Keratinocyte (primary cell): ENCODE measurements around the gene MED15. TPM values are rescaled to one million over a fixed set of nuclear protein-coding genes. Genes with fewer than 3 reads are reported as not detected.

Source experiments
- DNase-seq: peaks from one replicate; pipeline ENCODE4 v3.0.0-alpha.2; 2011; ENCODE audit warnings: low read depth, missing footprints, low spot score
- FAIRE-seq: peaks from 2 replicates; lab custom pipeline; 2011; peaks lifted over from hg19 to GRCh38; lab: Jason Lieb, UNC
- H2AFZ ChIP-seq: 2 replicates; pipeline ENCODE4 v1.6.0; 2012; ENCODE audit warnings: low read length, control low read depth, inconsistent platforms; ENCODE audit not compliant: control insufficient read depth
- H3K27ac ChIP-seq: 2 replicates; pipeline ENCODE4 v1.5.1; 2011; ENCODE audit warnings: low read length; ENCODE audit not compliant: control insufficient read depth, insufficient read depth
- H3K27me3 ChIP-seq: 3 replicates; pipeline ENCODE4 v1.6.0; 2011; ENCODE audit warnings: low read length; ENCODE audit not compliant: control insufficient read depth, insufficient read depth; ENCODE audit errors: extremely low read depth
- H3K36me3 ChIP-seq, 2 experiments: 2 replicates in 1 of 2; 3 replicates in 1 of 2; pipeline ENCODE4 v1.5.1; 2011; ENCODE audit warnings: low read length in 2 of 2, mild to moderate bottlenecking in 1 of 2; ENCODE audit not compliant: control insufficient read depth in 2 of 2, insufficient read depth in 2 of 2; ENCODE audit errors: extremely low read depth in 1 of 2
- H3K4me1 ChIP-seq: 3 replicates; pipeline ENCODE4 v1.5.1; 2011; ENCODE audit warnings: low read length; ENCODE audit not compliant: control insufficient read depth, insufficient read depth; ENCODE audit errors: extremely low read depth
- H3K4me2 ChIP-seq: 3 replicates; pipeline ENCODE4 v1.6.0; 2011; ENCODE audit warnings: low read depth, low read length; ENCODE audit not compliant: control insufficient read depth, insufficient read depth; ENCODE audit errors: extremely low read depth
- H3K4me3 ChIP-seq, 3 experiments: fragments of 200-600 bp in 1 of 3; sonication (generic) in 1 of 3; 2 replicates in 2 of 3; 3 replicates in 1 of 3; pipeline ENCODE4 v1.5.1; 2011 to 2016; ENCODE audit warnings: low read length in 3 of 3, mild to moderate bottlenecking in 3 of 3, control low read depth in 2 of 3, inconsistent platforms in 1 of 3, low read depth in 1 of 3, mixed read lengths in 1 of 3, mixed run types in 1 of 3, moderate library complexity in 1 of 3; ENCODE audit not compliant: control insufficient read depth in 2 of 3, insufficient read depth in 2 of 3; ENCODE audit errors: extremely low read depth in 1 of 3
- H3K79me2 ChIP-seq: 2 replicates; pipeline ENCODE4 v1.6.0; 2012; ENCODE audit warnings: low read length; ENCODE audit not compliant: control insufficient read depth, insufficient read depth
- H3K9ac ChIP-seq: 3 replicates; pipeline ENCODE4 v1.6.0; 2011; ENCODE audit warnings: low read length; ENCODE audit not compliant: control insufficient read depth, insufficient read depth; ENCODE audit errors: extremely low read depth
- H3K9me1 ChIP-seq: 3 replicates; pipeline ENCODE4 v1.6.0; 2011; ENCODE audit warnings: low read length; ENCODE audit not compliant: control insufficient read depth, insufficient read depth; ENCODE audit errors: extremely low read depth
- H3K9me3 ChIP-seq: 2 replicates; pipeline ENCODE4 v1.5.1; 2012; ENCODE audit warnings: low read depth, low read length; ENCODE audit not compliant: control insufficient read depth
- H4K20me1 ChIP-seq: 3 replicates; pipeline ENCODE4 v1.6.0; 2011; ENCODE audit warnings: low read length; ENCODE audit not compliant: control insufficient read depth, insufficient read depth; ENCODE audit errors: extremely low read depth
- CTCF ChIP-seq, 3 experiments: IDR thresholded peaks in 1 of 3; conservative IDR thresholded peaks in 1 of 3; optimal IDR thresholded peaks in 1 of 3; 2 replicates in 2 of 3; 3 replicates in 1 of 3; pipeline versions ENCODE3 to v1.5.1; 2011; ENCODE audit warnings: low read length in 3 of 3, mild to moderate bottlenecking in 3 of 3, moderate library complexity in 2 of 3, control low read depth in 1 of 3, inconsistent platforms in 1 of 3; ENCODE audit not compliant: insufficient read depth in 2 of 3; ENCODE audit errors: extremely low read depth in 1 of 3
- EZH2 ChIP-seq: IDR thresholded peaks from one replicate; pipeline ENCODE4 v1.6.1; 2012; ENCODE audit warnings: inconsistent platforms, mild to moderate bottlenecking, low read length, moderate library complexity
- dilution Hi-C: fragments of 300-500 bp; cut with MboI; formaldehyde crosslinking; loops from one replicate; pipeline ENCODE4 v1.7.0; 2020; ENCODE audit warnings: low sequenced_read_pairs; ENCODE audit not compliant: extremely low pct_ligation_motif_present
- polyA plus RNA-seq, 5 experiments: library from polyadenylated mRNA; depleted of rRNA in 3 of 5; stranded (reverse) in 3 of 5; stranded (forward) in 1 of 5; unstranded in 1 of 5; fragments of >200 nt; gene quantifications; 1 replicate in 1 of 5; 2 replicates in 3 of 5; 3 replicates in 1 of 5; pipeline versions ENCODE4 v1.2.1 to v1.2.3, GENCODE V29; 2011 to 2012; ENCODE audit warnings: missing spikeins in 2 of 5, low read depth in 1 of 5, low replicate concordance in 1 of 5

Gene MED15
- polyA plus RNA-seq, 1 donor (not counting 4 experiments of a cell fraction or from before 2014, with no cell fraction given), result 24.9 TPM

- dilution Hi-C loops, result no loop called here
- FAIRE-seq (peak; percentile 97), DNase-seq (peak; percentile 82)
- no peak overlapping the region for H3K4me3 ChIP-seq
- H3K27ac ChIP-seq, result peak overlapping the region; percentile 89
- H3K4me2 ChIP-seq, result peak overlapping the region; percentile 30
- TF ChIP-seq CTCF (optimal IDR thresholded peaks at IDR 0.05 in 1 of 3, IDR thresholded peaks at IDR 0.05 in 1 of 3, conservative IDR thresholded peaks at IDR 0.05 in 1 of 3; ENCODE audit: extremely low read depth in 1 of 3, insufficient read depth in 2 of 3, low read length in 3 of 3) (no peak), EZH2 (no peak)
- peaks cover 40% of the 10 kb centered on the region for H4K20me1 ChIP-seq
- no peaks in the 10 kb centered on the region for H3K9me3 ChIP-seq
- H3K9ac ChIP-seq, result peak overlapping the region; percentile 51
- H3K4me1 ChIP-seq, result peaks cover 44% of the 10 kb centered on the region
- H3K27me3 ChIP-seq, result no peaks in the 10 kb centered on the region
- H3K36me3 ChIP-seq, result peaks cover 55 to 69% of the 10 kb centered on the region in 2 experiments
- H3K9me1 ChIP-seq, result peaks cover 10% of the 10 kb centered on the region
- peaks cover 29% of the 10 kb centered on the region for H3K79me2 ChIP-seq
- H2AFZ ChIP-seq, result no peak overlapping the region
Observed at GRCh38 chr22:20569059-20570058, 61.9 kb downstream of the MED15 start.

GRCh38 chr22:20571078-20571503, 63.7 kb downstream of the MED15 start:
- H3K9me1 ChIP-seq, result peaks cover 10% of the 10 kb centered on the region
- FAIRE-seq, result no peak
- H2AFZ ChIP-seq, result no peak overlapping the region
- H3K79me2 ChIP-seq, result peaks cover 29% of the 10 kb centered on the region
- TF ChIP-seq CTCF (optimal IDR thresholded peaks at IDR 0.05 in 1 of 3, IDR thresholded peaks at IDR 0.05 in 1 of 3, conservative IDR thresholded peaks at IDR 0.05 in 1 of 3; ENCODE audit: extremely low read depth in 1 of 3, insufficient read depth in 2 of 3, low read length in 3 of 3) (no peak), EZH2 (no peak)
- DNase-seq, result no peak
- H3K9me3 ChIP-seq, result no peaks in the 10 kb centered on the region
- peaks cover 39% of the 10 kb centered on the region for H3K4me1 ChIP-seq
- no peak overlapping the region for H3K4me2 ChIP-seq
- dilution Hi-C loops, result no loop called here
- H3K27ac ChIP-seq, result no peak overlapping the region
- peaks cover 50 to 69% of the 10 kb centered on the region in 2 experiments for H3K36me3 ChIP-seq
- H3K9ac ChIP-seq, result no peak overlapping the region
- no peaks in the 10 kb centered on the region for H3K27me3 ChIP-seq
- H3K4me3 ChIP-seq, result no peak overlapping the region
- H4K20me1 ChIP-seq, result peaks cover 32% of the 10 kb centered on the region
